Measurements from ENCODE around the gene SYNDIG1.

The SYNDIG1 gene

GRCh38 chr20:24664266-24664986, 195.0 kb downstream of the SYNDIG1 start:
- FAIRE-seq, result no peak

GRCh38 chr20:24665196-24665595, 195.8 kb downstream of the SYNDIG1 start:
- FAIRE-seq, result no peak

- no peak for FAIRE-seq
Observed at GRCh38 chr20:24665741-24666191, 196.3 kb downstream of the SYNDIG1 start.

- FAIRE-seq, result no peak
Observed at GRCh38 chr20:24667689-24668383, 198.4 kb downstream of the SYNDIG1 start.

GRCh38 chr20:24668384-24668702, 198.9 kb downstream of the SYNDIG1 start:
- FAIRE-seq, result no peak

GRCh38 chr20:24668791-24669190, 199.4 kb downstream of the SYNDIG1 start:
- FAIRE-seq, result no peak

GRCh38 chr20:24669701-24670100, 200.3 kb downstream of the SYNDIG1 start:
- FAIRE-seq, result no peak

- FAIRE-seq, result no peak
Observed at GRCh38 chr20:24670341-24670872, 201.0 kb downstream of the SYNDIG1 start.

GRCh38 chr20:24670981-24671380, 201.6 kb downstream of the SYNDIG1 start:
- FAIRE-seq, result no peak

- FAIRE-seq, result no peak
Observed at GRCh38 chr20:24672181-24672880, 202.9 kb downstream of the SYNDIG1 start.

GRCh38 chr20:24672886-24673677, 203.7 kb downstream of the SYNDIG1 start:
- no peak for FAIRE-seq

- no peak for FAIRE-seq
Observed at GRCh38 chr20:24673678-24674570, 204.5 kb downstream of the SYNDIG1 start.

GRCh38 chr20:24674921-24675605, 205.6 kb downstream of the SYNDIG1 start:
- FAIRE-seq, result no peak

GRCh38 chr20:24675651-24676352, 206.4 kb downstream of the SYNDIG1 start:
- FAIRE-seq, result no peak

GRCh38 chr20:24676353-24676977, 207.0 kb downstream of the SYNDIG1 start:
- no peak for FAIRE-seq

GRCh38 chr20:24676978-24677370, 207.5 kb downstream of the SYNDIG1 start:
- no peak for FAIRE-seq

GRCh38 chr20:24677626-24678315, 208.3 kb downstream of the SYNDIG1 start:
- FAIRE-seq, result no peak

GRCh38 chr20:24678351-24679106, 209.1 kb downstream of the SYNDIG1 start:
- no peak for FAIRE-seq

All from A204.1 (cell line).